Erythroblast (primary cell): ENCODE data around the gene SLFN13.

Source experiments
- GATA1 ChIP-seq: IDR thresholded peaks from 2 replicates; pipeline ENCODE4 v1.6.1; 2011; ENCODE audit warnings: low read depth, mild to moderate bottlenecking, control low read depth, low read length, moderate library complexity
- POLR2A ChIP-seq: IDR thresholded peaks from 2 replicates; pipeline ENCODE4 v1.6.1; 2011; ENCODE audit warnings: mild to moderate bottlenecking, low read length

GRCh38 chr17:35453171-35453570, 4.6 kb upstream of the SLFN13 start:
- TF ChIP-seq POLR2A, result no peak
- TF ChIP-seq GATA1, result no peak
